ENCODE measurements around the gene ENDOU. TPM values are rescaled to one million over a fixed set of nuclear protein-coding genes. Genes with fewer than 3 reads are reported as not detected.
A peak's percentile ranks its signal among the peaks of the same experiment; 100 is the strongest.

Gene ENDOU, protein sequence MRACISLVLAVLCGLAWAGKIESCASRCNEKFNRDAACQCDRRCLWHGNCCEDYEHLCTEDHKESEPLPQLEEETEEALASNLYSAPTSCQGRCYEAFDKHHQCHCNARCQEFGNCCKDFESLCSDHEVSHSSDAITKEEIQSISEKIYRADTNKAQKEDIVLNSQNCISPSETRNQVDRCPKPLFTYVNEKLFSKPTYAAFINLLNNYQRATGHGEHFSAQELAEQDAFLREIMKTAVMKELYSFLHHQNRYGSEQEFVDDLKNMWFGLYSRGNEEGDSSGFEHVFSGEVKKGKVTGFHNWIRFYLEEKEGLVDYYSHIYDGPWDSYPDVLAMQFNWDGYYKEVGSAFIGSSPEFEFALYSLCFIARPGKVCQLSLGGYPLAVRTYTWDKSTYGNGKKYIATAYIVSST
- total RNA-seq = not detected

DNA sequence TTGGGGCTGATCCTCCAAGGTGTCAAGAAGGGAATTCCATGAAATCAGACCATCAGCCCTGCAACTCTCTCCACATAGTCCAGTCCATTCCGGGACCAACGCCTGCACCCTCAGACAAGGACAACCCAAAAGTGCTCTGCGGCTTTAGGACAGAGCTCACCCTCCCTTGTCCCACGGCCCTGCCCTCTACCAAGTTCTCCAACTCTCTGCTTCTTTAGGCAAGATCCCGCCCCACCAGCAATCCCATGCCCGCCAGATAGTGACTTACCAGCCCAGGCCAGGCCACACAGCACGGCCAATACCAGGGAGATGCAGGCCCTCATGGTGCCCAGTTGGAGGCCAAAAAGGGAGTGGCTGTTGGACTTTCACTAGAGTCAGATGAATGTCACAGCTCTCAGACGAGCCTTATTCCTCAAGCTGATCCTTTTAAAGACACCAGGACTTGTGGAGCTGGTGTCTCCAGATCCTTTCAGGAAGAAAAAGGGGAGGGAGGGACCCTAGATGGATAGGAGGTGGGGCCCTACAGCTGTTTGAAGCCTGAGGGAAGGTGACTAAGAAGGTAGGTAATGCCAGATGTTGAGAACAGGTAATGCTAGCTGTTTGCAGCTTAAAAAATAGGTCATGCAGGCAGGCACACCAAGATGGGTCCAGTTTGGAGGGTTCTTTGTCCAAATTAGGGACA is at the start of gene ENDOU:
TSS of gene ENDOU (minus strand) at position 400 of the 682 bp plus-strand sequence. CDS start at position 323, 77 bp downstream.
- no peak for DNase-seq (ENCODE audit: low spot score)

DNA sequence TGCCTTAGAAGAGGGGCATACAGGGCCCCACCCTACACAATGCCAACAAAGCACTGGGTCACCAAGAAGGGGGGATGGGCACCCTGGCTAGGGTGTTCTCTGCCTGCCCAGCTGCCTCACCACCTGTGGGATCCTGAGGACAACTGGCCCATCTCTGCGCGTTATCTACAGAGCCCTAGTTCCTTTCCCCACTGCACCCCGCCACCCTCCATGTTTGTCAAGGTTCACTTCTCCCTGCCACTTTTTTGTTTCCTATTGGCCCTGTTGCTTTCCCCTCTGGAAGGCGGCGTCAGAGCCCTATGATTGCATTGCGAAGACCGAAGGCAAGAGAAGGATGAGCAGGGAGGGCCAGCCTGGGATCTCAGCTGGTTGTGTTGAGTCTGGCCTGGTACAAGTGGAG is 49.4 kb upstream of the ENDOU start:
- no peak for DNase-seq (ENCODE audit: low spot score)

- no peak for DNase-seq (ENCODE audit: low spot score)
Measured at GRCh38 chr12:47773858-47774580, 48.7 kb upstream of the ENDOU start.

GRCh38 chr12:47773062-47773857 is 48.0 kb upstream of the ENDOU start, which contains the start of gene SLC48A1:
Gene SLC48A1, plus strand, starts transcription at chr12:47773238. Its CDS starts 67 bp downstream, at chr12:47773305.
- peak; percentile 57 for DNase-seq (ENCODE audit: low spot score)

- DNase-seq (ENCODE audit: low spot score) = no peak
Measured at GRCh38 chr12:47772738-47773061, 47.4 kb upstream of the ENDOU start.

DNA sequence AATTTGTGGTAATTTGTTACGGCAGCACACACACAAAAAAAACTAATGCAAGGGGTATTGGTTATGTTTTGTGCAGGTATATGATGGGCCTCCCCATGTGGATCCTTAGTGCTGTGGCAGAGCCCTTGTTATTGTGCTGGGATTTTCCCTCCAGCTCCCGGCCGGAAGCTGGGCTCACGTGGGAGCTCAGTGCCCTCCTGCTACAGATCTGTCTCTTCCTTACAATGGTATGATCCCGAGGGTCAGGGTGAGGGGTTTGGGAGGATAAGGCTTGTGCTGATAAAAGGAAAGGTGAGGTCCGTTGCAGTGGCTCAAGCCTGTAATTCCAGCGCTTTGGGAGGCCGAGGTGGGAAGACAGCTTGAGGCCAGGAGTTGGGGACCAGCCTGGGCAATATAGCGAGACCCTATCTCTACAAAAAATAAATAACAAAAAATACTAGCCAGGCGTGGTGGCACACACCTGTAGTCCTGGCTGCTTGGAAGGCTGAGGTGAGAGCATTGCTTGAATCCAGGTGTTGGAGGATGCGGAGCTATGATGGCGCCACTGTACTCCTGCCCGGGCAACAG is 46.9 kb upstream of the ENDOU start:
- DNase-seq (ENCODE audit: low spot score) = no peak

DNA sequence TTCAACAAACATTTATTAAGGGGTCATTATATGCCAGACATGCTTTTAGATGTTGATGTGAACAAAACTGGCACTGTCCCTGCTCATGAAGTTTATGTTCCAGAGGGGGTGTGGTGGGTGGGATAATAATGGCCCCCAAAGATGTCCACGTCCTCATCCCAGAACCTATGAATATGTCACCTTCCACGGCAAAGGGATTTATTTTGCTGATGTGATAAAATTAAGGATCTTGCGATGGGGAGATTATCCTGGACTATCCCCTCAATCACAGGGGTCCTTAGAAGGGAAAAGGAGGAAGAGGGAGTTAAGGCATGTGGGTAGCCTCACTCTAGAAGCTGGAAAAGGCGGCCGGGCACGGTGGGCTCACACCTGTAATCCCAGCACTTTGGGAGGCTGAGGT is 46.0 kb upstream of the ENDOU start:
- DNase-seq (ENCODE audit: low spot score) = no peak

- DNase-seq (ENCODE audit: low spot score) = no peak
Measured at GRCh38 chr12:47770086-47770726, 44.9 kb upstream of the ENDOU start.

DNA sequence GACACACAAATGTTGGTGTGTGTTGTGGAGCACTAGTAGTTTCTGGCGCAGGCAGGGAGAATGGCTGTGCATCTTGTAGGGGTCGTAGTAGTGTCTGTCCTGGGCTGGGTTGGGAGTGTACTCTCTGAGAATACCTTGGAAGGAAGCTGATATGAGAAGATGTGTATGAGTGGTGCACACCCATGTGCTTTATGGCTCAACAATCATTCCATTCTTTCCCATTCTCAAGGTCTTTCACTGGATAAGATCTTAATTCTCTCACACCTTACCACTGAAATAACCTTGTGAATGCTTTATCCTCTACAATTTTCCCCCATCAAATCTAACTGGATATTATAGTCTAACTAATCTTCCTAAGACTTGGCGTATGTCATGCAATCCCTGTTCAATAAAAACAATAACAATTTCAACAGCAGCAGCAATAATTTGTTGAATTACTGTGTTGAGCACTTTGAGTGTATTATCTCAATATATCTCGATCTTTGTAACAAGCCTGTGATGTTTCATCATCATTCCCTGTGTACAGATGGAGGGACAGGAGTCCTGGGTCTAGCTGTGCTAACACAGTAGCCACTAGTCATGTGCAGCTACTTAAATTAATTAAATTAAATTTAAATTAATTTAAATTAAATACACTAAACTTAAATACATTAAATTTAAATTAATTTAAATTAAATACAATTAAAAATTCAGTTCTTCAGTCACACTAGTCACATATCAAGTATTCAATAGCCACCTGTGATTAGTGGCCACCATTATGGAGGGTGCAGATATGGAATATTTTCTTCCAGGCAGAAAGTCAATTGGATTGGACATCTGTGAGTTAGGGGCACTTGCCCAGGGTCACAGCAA is 44.2 kb upstream of the ENDOU start:
- no peak for DNase-seq (ENCODE audit: low spot score)

GRCh38 chr12:47768323-47768811 is 43.1 kb upstream of the ENDOU start:
- DNase-seq (ENCODE audit: low spot score) = no peak

- DNase-seq (ENCODE audit: low spot score) = peak; percentile 59
Measured at GRCh38 chr12:47767216-47767724, 42.0 kb upstream of the ENDOU start.

DNA sequence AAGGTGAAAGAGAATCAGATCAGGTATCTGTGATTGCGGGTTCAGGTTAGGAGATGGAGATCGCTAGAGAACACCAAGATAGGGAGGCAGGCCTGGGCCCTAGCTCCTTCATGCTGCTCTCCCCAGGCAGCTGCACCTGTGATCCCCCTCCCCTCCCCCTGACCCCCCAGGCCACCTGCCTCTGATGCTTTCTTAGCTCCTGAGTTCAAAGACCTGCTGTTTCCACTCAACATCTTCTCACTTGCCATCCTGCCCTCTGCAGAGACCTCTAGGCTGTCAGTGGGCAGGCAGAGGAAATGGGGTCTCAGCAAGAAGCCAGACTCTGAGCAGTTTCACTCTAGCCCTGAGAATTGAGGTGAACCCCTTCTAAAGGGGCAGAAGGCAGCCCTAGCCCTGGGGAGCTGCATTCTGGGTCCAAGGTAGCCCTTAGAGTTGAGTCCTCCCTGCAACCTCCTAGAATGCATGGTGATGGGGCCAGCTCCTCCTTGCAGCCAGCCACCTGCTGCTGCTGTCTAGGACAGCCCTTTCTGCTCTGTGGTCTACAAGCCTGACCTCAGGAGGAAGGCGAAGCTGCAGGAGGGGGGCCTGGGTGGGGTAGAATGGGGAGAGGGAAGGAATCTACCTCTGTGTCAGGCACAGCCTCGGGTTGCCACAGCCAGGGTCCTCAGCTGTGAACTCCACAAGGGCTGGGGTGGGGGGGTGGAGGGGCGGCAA is 41.4 kb upstream of the ENDOU start:
- DNase-seq (ENCODE audit: low spot score) = no peak

- DNase-seq (ENCODE audit: low spot score) = no peak
Measured at GRCh38 chr12:47763481-47764346, 38.4 kb upstream of the ENDOU start.

- no peak for DNase-seq (ENCODE audit: low spot score)
Measured at GRCh38 chr12:47762850-47763465, 37.7 kb upstream of the ENDOU start.

DNA sequence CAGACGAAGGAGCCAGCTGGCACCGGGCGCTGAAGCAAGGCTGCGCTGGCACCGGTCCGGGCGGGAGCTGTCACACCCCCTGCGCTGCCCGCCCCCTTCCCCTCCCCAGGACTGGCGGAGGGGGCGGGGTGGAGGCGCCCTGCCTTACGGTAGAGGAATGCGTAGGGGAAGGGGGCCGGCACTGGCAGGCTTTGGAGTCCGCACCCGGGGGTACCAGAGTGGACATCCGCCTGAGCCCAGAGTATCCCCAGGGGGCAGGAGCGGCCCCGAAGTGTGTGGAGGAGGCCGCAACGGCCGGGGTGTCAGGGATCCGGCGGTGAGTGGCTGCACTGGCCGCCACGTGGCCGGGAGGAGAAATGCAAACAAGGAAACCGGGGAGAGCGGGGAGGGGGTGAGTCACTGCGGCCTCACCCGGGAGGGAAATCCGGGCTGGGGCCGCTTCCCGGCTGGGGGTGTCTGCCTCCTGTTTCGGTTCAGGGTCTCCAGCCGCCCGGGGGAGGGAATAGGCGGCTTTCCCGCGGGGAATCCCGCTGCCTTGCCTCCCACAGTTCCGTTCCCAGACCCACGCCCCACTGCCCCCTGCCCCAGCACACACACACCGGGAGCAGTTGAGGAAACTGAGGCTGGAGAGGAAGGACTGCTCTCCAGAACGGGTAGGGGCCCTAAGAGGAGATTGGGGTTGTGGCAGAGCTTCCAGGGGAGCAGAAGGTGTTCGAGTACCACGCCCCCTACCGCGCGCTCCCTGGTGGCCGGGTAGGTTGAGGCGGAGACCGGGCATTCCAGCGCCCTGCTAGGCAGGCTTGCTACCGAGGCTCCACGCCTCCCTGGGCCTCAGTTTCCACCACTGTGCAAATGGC is 33.8 kb upstream of the ENDOU start, which contains the start of gene RAPGEF3:
TSS of gene RAPGEF3 (minus strand) at position 47 of the 857 bp plus-strand sequence. CDS start 324 bp downstream, outside the sequence.
- DNase-seq (ENCODE audit: low spot score) = peak; percentile 83

GRCh38 chr12:47758584-47758833 is 33.2 kb upstream of the ENDOU start:
- no peak for DNase-seq (ENCODE audit: low spot score)
